ENCODE results near the gene ADNP.

DNA sequence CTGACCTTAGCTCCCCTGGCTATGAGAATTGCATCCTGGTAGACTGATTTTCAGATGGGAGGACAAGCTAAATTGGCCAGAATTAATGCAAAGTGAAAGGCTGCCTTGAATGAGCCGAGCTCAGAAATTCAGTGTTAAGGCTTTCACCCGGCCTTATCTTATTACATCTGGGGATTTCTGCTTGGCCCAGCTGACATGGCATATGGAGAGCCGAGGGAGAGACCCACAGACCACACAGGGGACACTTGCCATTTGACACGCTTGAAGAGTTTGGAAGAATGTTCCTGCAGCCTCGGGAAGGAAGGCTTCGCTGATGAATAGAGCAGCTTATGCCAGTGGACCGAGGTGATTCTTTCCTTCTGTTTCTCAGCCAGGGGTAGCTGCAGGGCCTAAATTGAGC is 36.3 kb upstream of the ADNP start:
- TF ChIP-seq SMC3 (conservative IDR thresholded peaks at IDR 0.05; ENCODE audit: poor library complexity) = no peak
- TF ChIP-seq, protein P1, sequence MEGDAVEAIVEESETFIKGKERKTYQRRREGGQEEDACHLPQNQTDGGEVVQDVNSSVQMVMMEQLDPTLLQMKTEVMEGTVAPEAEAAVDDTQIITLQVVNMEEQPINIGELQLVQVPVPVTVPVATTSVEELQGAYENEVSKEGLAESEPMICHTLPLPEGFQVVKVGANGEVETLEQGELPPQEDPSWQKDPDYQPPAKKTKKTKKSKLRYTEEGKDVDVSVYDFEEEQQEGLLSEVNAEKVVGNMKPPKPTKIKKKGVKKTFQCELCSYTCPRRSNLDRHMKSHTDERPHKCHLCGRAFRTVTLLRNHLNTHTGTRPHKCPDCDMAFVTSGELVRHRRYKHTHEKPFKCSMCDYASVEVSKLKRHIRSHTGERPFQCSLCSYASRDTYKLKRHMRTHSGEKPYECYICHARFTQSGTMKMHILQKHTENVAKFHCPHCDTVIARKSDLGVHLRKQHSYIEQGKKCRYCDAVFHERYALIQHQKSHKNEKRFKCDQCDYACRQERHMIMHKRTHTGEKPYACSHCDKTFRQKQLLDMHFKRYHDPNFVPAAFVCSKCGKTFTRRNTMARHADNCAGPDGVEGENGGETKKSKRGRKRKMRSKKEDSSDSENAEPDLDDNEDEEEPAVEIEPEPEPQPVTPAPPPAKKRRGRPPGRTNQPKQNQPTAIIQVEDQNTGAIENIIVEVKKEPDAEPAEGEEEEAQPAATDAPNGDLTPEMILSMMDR (IDR thresholded peaks at IDR 0.05; ENCODE audit: poor library complexity, severe bottlenecking) = no peak
- TF ChIP-seq, protein P2, sequence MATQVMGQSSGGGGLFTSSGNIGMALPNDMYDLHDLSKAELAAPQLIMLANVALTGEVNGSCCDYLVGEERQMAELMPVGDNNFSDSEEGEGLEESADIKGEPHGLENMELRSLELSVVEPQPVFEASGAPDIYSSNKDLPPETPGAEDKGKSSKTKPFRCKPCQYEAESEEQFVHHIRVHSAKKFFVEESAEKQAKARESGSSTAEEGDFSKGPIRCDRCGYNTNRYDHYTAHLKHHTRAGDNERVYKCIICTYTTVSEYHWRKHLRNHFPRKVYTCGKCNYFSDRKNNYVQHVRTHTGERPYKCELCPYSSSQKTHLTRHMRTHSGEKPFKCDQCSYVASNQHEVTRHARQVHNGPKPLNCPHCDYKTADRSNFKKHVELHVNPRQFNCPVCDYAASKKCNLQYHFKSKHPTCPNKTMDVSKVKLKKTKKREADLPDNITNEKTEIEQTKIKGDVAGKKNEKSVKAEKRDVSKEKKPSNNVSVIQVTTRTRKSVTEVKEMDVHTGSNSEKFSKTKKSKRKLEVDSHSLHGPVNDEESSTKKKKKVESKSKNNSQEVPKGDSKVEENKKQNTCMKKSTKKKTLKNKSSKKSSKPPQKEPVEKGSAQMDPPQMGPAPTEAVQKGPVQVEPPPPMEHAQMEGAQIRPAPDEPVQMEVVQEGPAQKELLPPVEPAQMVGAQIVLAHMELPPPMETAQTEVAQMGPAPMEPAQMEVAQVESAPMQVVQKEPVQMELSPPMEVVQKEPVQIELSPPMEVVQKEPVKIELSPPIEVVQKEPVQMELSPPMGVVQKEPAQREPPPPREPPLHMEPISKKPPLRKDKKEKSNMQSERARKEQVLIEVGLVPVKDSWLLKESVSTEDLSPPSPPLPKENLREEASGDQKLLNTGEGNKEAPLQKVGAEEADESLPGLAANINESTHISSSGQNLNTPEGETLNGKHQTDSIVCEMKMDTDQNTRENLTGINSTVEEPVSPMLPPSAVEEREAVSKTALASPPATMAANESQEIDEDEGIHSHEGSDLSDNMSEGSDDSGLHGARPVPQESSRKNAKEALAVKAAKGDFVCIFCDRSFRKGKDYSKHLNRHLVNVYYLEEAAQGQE (IDR thresholded peaks at IDR 0.05; ENCODE audit: borderline replicate concordance) = no peak
- TF ChIP-seq POLR2AphosphoS5 (IDR thresholded peaks at IDR 0.05) = no peak
- TF ChIP-seq RAD21 (conservative IDR thresholded peaks at IDR 0.05) = no peak
- no peak for TF ChIP-seq EP300 (conservative IDR thresholded peaks at IDR 0.05; ENCODE audit: poor library complexity, severe bottlenecking)

Measured in neural cell (in vitro differentiated cells).